GM12864 (cell line): Measurements from ENCODE around the gene UQCRHL.

ENCODE experiments used
- DNase-seq: peaks from one replicate; pipeline ENCODE4 v3.0.0-alpha.2; 2011; ENCODE audit warnings: low read depth
- H3K4me3 ChIP-seq: 2 replicates; pipeline ENCODE4 v1.5.1; 2011; ENCODE audit warnings: mild to moderate bottlenecking, low read depth, low read length, control low read depth
- CTCF ChIP-seq: IDR thresholded peaks from 2 replicates; pipeline ENCODE4 v1.5.1; 2011; ENCODE audit warnings: low read depth, mild to moderate bottlenecking, moderate library complexity, low read length, control low read depth, inconsistent platforms; ENCODE audit errors: missing control alignments

UQCRHL gene

GRCh38 chr1:15816674-15817073, 9.2 kb upstream of the UQCRHL start:
- no peak for DNase-seq
- H3K4me3 ChIP-seq, result no peak overlapping the region
- TF ChIP-seq CTCF, result no peak

DNA sequence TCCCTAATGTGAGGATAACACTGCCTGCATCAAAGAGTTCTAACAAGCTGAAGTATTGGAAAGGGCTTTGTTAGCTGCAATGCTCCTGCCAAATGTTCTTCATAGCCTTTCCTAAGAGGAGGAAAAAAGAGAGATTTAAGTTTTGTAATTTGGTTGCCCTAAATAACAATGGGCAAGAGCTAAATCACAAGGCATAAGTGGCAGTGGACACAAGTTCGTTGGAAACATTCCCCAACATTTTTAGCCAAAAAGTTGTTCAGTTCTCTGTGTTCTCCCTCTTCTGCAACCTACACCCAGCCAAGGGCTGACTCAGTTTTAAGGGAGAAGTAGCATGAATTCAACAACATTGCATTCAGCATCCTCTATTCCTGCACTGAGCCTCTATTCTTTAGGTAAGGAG, 2.6 kb upstream of the UQCRHL start:
- TF ChIP-seq CTCF, result no peak
- no peak overlapping the region for H3K4me3 ChIP-seq
- no peak for DNase-seq

- TF ChIP-seq CTCF, result no peak
- DNase-seq, result no peak
- H3K4me3 ChIP-seq, result no peak overlapping the region
Observed at GRCh38 chr1:15808955-15809354, 1.5 kb upstream of the UQCRHL start.

- H3K4me3 ChIP-seq, result no peak overlapping the region
- no peak for DNase-seq
- no peak for TF ChIP-seq CTCF
Observed at GRCh38 chr1:15807121-15807520, 328 bp downstream of the UQCRHL start.

DNA sequence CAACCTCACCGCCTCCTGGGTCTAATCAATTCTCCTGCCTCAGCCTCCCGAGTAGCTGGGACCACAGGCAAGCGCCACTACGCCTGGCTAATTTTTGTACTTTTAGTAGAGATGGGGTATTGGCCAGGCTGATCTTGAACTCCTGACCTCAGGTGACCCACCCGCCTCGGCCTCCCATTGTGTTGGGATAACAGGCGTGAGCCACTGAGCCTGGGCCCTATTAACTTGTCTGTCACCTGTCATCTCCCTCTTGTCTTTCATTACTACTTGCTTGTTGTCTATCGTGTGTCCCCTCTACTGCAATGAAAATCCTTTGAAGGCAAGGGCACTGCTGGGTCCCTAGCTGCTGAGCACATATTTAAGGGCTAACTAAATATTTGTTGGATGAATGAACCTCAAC, 3.4 kb downstream of the UQCRHL start:
- H3K4me3 ChIP-seq, result no peak overlapping the region
- no peak for DNase-seq
- no peak for TF ChIP-seq CTCF

DNA sequence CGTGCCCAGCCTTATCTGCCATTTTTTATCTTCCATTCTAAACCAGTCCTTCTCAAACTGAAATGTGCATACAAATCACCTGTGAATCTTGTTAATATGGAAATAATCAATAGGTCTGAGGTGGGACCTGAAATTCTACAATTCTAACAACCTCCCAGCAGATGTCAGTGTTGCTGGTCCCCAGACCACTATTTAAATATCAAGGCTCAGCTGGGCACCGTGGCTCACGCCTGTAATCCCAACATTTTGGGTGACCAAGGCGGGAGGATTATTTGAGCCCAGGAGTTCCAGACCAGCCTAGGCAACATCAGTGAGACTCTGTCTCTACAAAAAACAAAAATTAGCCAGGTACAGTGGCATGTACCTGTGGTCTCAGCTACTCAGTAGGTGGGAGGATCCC, 4.1 kb downstream of the UQCRHL start:
- peak; percentile 48 for TF ChIP-seq CTCF
- no peak overlapping the region for H3K4me3 ChIP-seq
- no peak for DNase-seq

DNA sequence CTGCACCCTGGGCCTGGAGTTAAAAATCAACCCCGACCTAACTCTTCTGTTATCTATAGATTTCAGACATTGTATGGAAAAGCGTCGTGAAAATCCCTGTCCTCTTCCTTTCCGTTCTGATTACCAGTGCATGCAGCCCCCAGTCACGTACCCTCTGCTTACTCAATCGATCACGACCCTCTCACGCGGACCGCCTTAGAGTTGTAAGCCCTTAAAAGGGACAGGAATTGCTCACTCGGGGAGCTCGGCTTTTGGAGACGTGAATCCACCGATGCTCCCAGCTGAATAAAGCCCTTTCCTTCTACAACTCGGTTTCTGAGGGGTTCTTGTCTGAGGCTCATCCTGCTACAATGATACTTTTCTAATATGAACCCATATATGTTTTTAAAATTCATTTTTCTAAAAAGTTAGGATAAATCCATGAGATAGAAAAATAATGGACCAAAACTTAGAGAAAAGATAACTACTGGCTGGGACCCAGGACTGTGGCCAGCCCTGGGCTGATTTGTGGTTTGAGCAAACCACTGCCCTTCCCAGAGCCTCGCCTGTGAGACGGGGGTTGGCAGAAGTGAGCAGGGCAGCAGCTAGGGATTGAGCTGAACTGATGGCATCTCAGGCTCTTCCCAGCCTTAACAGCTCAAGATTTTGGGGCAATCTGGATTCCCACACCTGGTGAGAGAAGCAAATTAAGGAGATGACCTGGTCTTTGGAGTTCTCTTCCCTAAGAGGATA, 5.0 kb downstream of the UQCRHL start:
- no peak overlapping the region for H3K4me3 ChIP-seq
- no peak for DNase-seq
- no peak for TF ChIP-seq CTCF
